ENCODE results near the gene ZNF155. TPM values are rescaled to one million over a fixed set of nuclear protein-coding genes. Genes with fewer than 3 reads are reported as not detected.
A peak's percentile ranks its signal among the peaks of the same experiment; 100 is the strongest.

The ZNF155 gene
- total and polyA plus RNA-seq, 2 donors (not counting 1 experiment from before 2014, with no cell fraction given) = 3.8 to 8.4 TPM

DNA sequence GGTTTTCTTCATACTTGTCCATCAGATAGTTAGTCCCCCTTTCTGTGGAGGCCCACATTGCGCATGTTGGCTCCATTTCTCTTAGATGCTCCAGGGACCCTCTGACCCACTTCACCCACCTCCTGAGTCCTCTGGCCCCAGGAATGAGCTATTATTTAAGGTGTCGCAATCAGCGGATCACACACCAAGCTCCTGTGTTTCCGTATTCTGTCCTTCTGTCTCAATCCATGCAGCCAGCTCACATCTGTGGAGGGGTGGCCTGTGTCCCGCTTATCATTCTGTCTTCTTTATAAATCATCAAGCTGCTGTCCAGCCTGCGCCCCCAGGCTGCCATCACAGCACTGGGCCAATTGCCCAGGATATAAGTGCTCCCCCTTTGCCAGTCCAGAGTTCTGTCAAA is 23.5 kb downstream of the ZNF155 start:
- Histone ChIP-seq H3K27ac (ENCODE audit: low read length in 2 of 2) (no peak overlapping the region), H3K9ac (ENCODE audit: low read length) (no peak overlapping the region), H4K20me1 (ENCODE audit: control insufficient read depth, insufficient read depth, low read length, poor library complexity, severe bottlenecking) (no peaks in the 10 kb centered on the region), H3K4me1 (ENCODE audit: control insufficient read depth in 2 of 2, insufficient read depth in 2 of 2, low read length in 2 of 2) (peaks cover 7% of the 10 kb centered on the region in 2 donors), H3K36me3 (replicated peaks in 1 of 2; ENCODE audit: control extremely low read depth in 1 of 2, control insufficient read depth in 1 of 2, extremely low read depth in 1 of 2, insufficient read depth in 2 of 2, low read length in 1 of 2) (peaks cover 25 to 56% of the 10 kb centered on the region in 2 experiments), H3K79me2 (ENCODE audit: control insufficient read depth, insufficient read depth, low read length) (peaks cover 16% of the 10 kb centered on the region), H3K4me2 (replicated peaks; ENCODE audit: low read depth, low read length, poor library complexity, severe bottlenecking) (no peak overlapping the region), H3K9me3 (ENCODE audit: control extremely low read depth in 1 of 3, control insufficient read depth in 2 of 3, insufficient read depth in 1 of 3, low read length in 2 of 3) (peaks cover 22 to 54% (median 39%) of the 10 kb centered on the region in 3 donors), H3K27me3 (replicated peaks in 1 of 4; ENCODE audit: control extremely low read depth in 1 of 4, control insufficient read depth in 3 of 4, insufficient read depth in 4 of 4, low read length in 3 of 4) (no peaks in the 10 kb centered on the region), H2AFZ (ENCODE audit: insufficient read depth, low read depth, low read length, poor library complexity, severe bottlenecking) (no peak overlapping the region), H3K4me3 (ENCODE audit: control extremely low read depth in 1 of 5, extremely low read depth in 1 of 5, insufficient read depth in 1 of 5, low read depth in 2 of 5, low read length in 4 of 5) (no peak overlapping the region)
- H3K9me3 Mint-ChIP-seq (ENCODE audit: insufficient read depth) = peaks cover 35% of the 10 kb centered on the region
- ATAC-seq (ENCODE audit: low read depth) (no peak), DNase-seq (no peak)
- WGBS (ENCODE audit: insufficient coverage) = 100% methylated on average over 6 of the region's 6 CpGs
- intact Hi-C loops (cut with micrococcal nuclease) = no loop called here
- ChIA-PET CTCF (no interaction called here), POLR2A (no interaction called here)
- no peak overlapping the region for H3K27ac Mint-ChIP-seq
- no peak overlapping the region for H3K4me3 Mint-ChIP-seq
- H3K4me1 Mint-ChIP-seq = peaks cover 14% of the 10 kb centered on the region
- TF ChIP-seq, protein P1, sequence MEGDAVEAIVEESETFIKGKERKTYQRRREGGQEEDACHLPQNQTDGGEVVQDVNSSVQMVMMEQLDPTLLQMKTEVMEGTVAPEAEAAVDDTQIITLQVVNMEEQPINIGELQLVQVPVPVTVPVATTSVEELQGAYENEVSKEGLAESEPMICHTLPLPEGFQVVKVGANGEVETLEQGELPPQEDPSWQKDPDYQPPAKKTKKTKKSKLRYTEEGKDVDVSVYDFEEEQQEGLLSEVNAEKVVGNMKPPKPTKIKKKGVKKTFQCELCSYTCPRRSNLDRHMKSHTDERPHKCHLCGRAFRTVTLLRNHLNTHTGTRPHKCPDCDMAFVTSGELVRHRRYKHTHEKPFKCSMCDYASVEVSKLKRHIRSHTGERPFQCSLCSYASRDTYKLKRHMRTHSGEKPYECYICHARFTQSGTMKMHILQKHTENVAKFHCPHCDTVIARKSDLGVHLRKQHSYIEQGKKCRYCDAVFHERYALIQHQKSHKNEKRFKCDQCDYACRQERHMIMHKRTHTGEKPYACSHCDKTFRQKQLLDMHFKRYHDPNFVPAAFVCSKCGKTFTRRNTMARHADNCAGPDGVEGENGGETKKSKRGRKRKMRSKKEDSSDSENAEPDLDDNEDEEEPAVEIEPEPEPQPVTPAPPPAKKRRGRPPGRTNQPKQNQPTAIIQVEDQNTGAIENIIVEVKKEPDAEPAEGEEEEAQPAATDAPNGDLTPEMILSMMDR (IDR thresholded peaks at IDR 0.05) = no peak
- no peak for TF ChIP-seq EZH2 (IDR thresholded peaks at IDR 0.05; ENCODE audit: borderline replicate concordance, insufficient read depth, low read depth, low read length, poor library complexity, severe bottlenecking)
- H3K27me3 Mint-ChIP-seq = no peaks in the 10 kb centered on the region

DNA sequence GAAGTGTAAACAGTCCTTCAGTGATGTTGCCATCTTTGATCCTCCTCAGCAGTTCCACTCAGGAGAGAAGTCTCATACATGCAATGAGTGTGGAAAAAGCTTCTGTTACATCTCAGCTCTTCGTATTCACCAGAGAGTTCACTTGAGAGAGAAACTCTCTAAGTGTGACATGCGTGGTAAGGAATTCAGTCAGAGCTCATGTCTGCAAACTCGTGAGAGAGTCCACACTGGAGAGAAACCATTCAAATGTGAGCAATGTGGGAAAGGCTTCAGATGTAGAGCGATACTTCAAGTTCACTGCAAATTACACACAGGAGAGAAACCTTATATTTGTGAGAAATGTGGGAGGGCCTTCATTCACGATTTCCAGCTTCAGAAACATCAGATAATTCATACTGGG is 26.5 kb downstream of the ZNF155 start:
- intact Hi-C loops (cut with micrococcal nuclease) = no loop called here
- CTCF ChIA-PET = no interaction called here
- H3K9me3 ChIP-seq (ENCODE audit: control extremely low read depth in 1 of 3, control insufficient read depth in 2 of 3, insufficient read depth in 1 of 3, low read length in 2 of 3) = peaks cover 22 to 66% (median 41%) of the 10 kb centered on the region in 3 donors
- no peaks in the 10 kb centered on the region for H3K79me2 ChIP-seq (ENCODE audit: control insufficient read depth, insufficient read depth, low read length)
- H3K4me3 Mint-ChIP-seq = no peak overlapping the region
- H3K4me1 Mint-ChIP-seq = no peaks in the 10 kb centered on the region
- no peak overlapping the region for H3K4me2 ChIP-seq (replicated peaks; ENCODE audit: low read depth, low read length, poor library complexity, severe bottlenecking)
- peak overlapping the region in 1 of 5 experiments; percentile 11 for H3K4me3 ChIP-seq (ENCODE audit: control extremely low read depth in 1 of 5, extremely low read depth in 1 of 5, insufficient read depth in 1 of 5, low read depth in 2 of 5, low read length in 4 of 5)
- ATAC-seq (ENCODE audit: low read depth) = no peak
- H3K27ac Mint-ChIP-seq = no peak overlapping the region
- H3K9ac ChIP-seq (ENCODE audit: low read length) = no peak overlapping the region
- WGBS (ENCODE audit: insufficient coverage) = 100% methylated on average over 3 of the region's 5 CpGs
- peak; percentile 9 for DNase-seq
- no peaks in the 10 kb centered on the region for H3K4me1 ChIP-seq (ENCODE audit: control insufficient read depth in 2 of 2, insufficient read depth in 2 of 2, low read length in 2 of 2)
- no peak overlapping the region for H2AFZ ChIP-seq (ENCODE audit: insufficient read depth, low read depth, low read length, poor library complexity, severe bottlenecking)
- peaks cover 25 to 56% of the 10 kb centered on the region in 2 experiments for H3K36me3 ChIP-seq (replicated peaks in 1 of 2; ENCODE audit: control extremely low read depth in 1 of 2, control insufficient read depth in 1 of 2, extremely low read depth in 1 of 2, insufficient read depth in 2 of 2, low read length in 1 of 2)
- H4K20me1 ChIP-seq (ENCODE audit: control insufficient read depth, insufficient read depth, low read length, poor library complexity, severe bottlenecking) = no peaks in the 10 kb centered on the region
- POLR2A ChIA-PET = no interaction called here
- H3K27ac ChIP-seq (ENCODE audit: low read length in 2 of 2) = no peak overlapping the region
- no peak for TF ChIP-seq EZH2 (IDR thresholded peaks at IDR 0.05; ENCODE audit: borderline replicate concordance, insufficient read depth, low read depth, low read length, poor library complexity, severe bottlenecking)
- TF ChIP-seq, protein P1 (IDR thresholded peaks at IDR 0.05) = no peak
- H3K9me3 Mint-ChIP-seq (ENCODE audit: insufficient read depth) = peaks cover 44% of the 10 kb centered on the region
- no peaks in the 10 kb centered on the region for H3K27me3 ChIP-seq (replicated peaks in 1 of 4; ENCODE audit: control extremely low read depth in 1 of 4, control insufficient read depth in 3 of 4, insufficient read depth in 4 of 4, low read length in 3 of 4)
- H3K27me3 Mint-ChIP-seq = no peaks in the 10 kb centered on the region
